Loucy (cell line): ENCODE data around the gene TMEM233.

ENCODE experiments used
- H2AFZ ChIP-seq: fragments of 200-600 bp; sonication (generic); 2 replicates; pipeline ENCODE4 v1.6.0; 2016; ENCODE audit warnings: antibody characterized with exemption, mild to moderate bottlenecking, low read length, moderate library complexity
- H3F3A ChIP-seq: fragments of 200-600 bp; 2 replicates; pipeline ENCODE4 v1.6.0; 2016; ENCODE audit warnings: antibody characterized with exemption, low read depth, mild to moderate bottlenecking
- H3K27me3 ChIP-seq: fragments of 200-600 bp; sonication (generic); 2 replicates; pipeline ENCODE4 v1.6.1; 2014; ENCODE audit warnings: low read length, mild to moderate bottlenecking; ENCODE audit not compliant: insufficient read depth, poor library complexity, severe bottlenecking
- H3K36me3 ChIP-seq: fragments of 200-600 bp; sonication (generic); 2 replicates; pipeline ENCODE4 v1.6.1; 2016; ENCODE audit warnings: low read length; ENCODE audit not compliant: insufficient read depth
- H3K4me1 ChIP-seq: fragments of 200-600 bp; sonication (generic); 2 replicates; pipeline ENCODE4 v1.5.1; 2014; ENCODE audit warnings: low read length, mild to moderate bottlenecking; ENCODE audit not compliant: insufficient read depth, poor library complexity, severe bottlenecking
- H3K4me2 ChIP-seq: fragments of 200-600 bp; sonication (generic); 2 replicates; pipeline ENCODE4 v1.6.0; 2014; ENCODE audit warnings: antibody characterized with exemption, low read length, low read depth, mild to moderate bottlenecking; ENCODE audit not compliant: poor library complexity, severe bottlenecking
- H3K4me3 ChIP-seq: fragments of 200-600 bp; sonication (generic); 2 replicates; pipeline ENCODE4 v1.5.1; 2014; ENCODE audit warnings: low read length, mild to moderate bottlenecking, mixed read lengths; ENCODE audit not compliant: poor library complexity, severe bottlenecking
- H3K79me2 ChIP-seq: fragments of 200-600 bp; sonication (generic); 2 replicates; pipeline ENCODE4 v1.6.1; 2014; ENCODE audit warnings: low read length; ENCODE audit not compliant: insufficient read depth
- H3K9ac ChIP-seq: fragments of 200-600 bp; sonication (generic); 2 replicates; pipeline ENCODE4 v1.6.0; 2014; ENCODE audit warnings: mild to moderate bottlenecking, low read depth, low read length, moderate library complexity; ENCODE audit not compliant: poor library complexity, severe bottlenecking
- H3K9me2 ChIP-seq: fragments of 200-600 bp; sonication (generic); replicated peaks from 2 replicates; pipeline ENCODE4 v1.6.1; 2016; ENCODE audit warnings: low read depth, low read length, mixed read lengths
- H3K9me3 ChIP-seq: fragments of 200-600 bp; sonication (generic); 2 replicates; pipeline ENCODE4 v1.6.1; 2014; ENCODE audit warnings: mild to moderate bottlenecking, antibody characterized with exemption, low read length, low read depth; ENCODE audit not compliant: insufficient read depth
- H4K20me1 ChIP-seq: fragments of 200-600 bp; sonication (generic); 2 replicates; pipeline ENCODE4 v1.6.0; 2014; ENCODE audit warnings: antibody characterized with exemption, low read length, mild to moderate bottlenecking; ENCODE audit not compliant: insufficient read depth, poor library complexity, severe bottlenecking
- EZH2phosphoT487 ChIP-seq: fragments of 200-600 bp; IDR thresholded peaks from 2 replicates; pipeline ENCODE4 v1.6.1; 2018; ENCODE audit warnings: antibody characterized with exemption, mild to moderate bottlenecking, moderate library complexity, borderline replicate concordance
- TF ChIP-seq, protein P1 (sequence below): fragments of 200-600 bp; sonication (generic); conservative IDR thresholded peaks from 2 replicates; pipeline ENCODE4 v1.5.1; 2014; ENCODE audit warnings: mild to moderate bottlenecking, antibody characterized with exemption, low read length

The TMEM233 gene

GRCh38 chr12:119683413-119683812 is 89.8 kb downstream of the TMEM233 start:
- Histone ChIP-seq H3K4me1 (no peaks in the 10 kb centered on the region), H3K27me3 (no peaks in the 10 kb centered on the region), H4K20me1 (no peaks in the 10 kb centered on the region), H3K4me3 (no peak overlapping the region), H3K4me2 (no peak overlapping the region), H3K79me2 (no peaks in the 10 kb centered on the region), H3K9me2 (no peaks in the 10 kb centered on the region), H3F3A (no peaks in the 10 kb centered on the region), H3K9me3 (no peaks in the 10 kb centered on the region), H3K9ac (no peak overlapping the region), H3K36me3 (peaks cover 68% of the 10 kb centered on the region; the same call in 1 of the 2 replicates), H2AFZ (no peak overlapping the region)
- no peak for TF ChIP-seq EZH2phosphoT487
- TF ChIP-seq, protein P1, sequence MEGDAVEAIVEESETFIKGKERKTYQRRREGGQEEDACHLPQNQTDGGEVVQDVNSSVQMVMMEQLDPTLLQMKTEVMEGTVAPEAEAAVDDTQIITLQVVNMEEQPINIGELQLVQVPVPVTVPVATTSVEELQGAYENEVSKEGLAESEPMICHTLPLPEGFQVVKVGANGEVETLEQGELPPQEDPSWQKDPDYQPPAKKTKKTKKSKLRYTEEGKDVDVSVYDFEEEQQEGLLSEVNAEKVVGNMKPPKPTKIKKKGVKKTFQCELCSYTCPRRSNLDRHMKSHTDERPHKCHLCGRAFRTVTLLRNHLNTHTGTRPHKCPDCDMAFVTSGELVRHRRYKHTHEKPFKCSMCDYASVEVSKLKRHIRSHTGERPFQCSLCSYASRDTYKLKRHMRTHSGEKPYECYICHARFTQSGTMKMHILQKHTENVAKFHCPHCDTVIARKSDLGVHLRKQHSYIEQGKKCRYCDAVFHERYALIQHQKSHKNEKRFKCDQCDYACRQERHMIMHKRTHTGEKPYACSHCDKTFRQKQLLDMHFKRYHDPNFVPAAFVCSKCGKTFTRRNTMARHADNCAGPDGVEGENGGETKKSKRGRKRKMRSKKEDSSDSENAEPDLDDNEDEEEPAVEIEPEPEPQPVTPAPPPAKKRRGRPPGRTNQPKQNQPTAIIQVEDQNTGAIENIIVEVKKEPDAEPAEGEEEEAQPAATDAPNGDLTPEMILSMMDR, result no peak

DNA sequence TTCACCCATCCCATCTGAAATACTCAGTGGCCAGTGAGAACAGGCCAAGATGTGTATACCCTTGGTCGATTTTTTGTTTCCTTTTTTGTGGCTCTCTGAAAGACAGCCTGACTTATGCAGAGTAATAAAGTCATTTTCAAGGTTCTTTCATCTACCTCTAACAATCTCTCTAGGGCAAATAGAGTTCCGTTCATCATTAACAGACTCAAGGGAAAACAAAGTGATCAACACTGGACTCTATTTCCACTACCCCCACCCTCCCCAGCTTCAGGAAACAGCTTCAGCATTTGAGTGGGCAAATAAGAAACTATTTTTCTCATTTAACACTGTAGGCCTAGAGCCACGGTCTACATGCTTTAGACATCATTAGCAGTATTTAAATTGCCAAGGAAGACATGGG is 90.2 kb downstream of the TMEM233 start:
- H4K20me1 ChIP-seq, result no peaks in the 10 kb centered on the region
- no peak overlapping the region for H2AFZ ChIP-seq
- no peaks in the 10 kb centered on the region for H3F3A ChIP-seq
- H3K79me2 ChIP-seq, result no peaks in the 10 kb centered on the region
- no peak overlapping the region for H3K9ac ChIP-seq
- no peak overlapping the region for H3K4me2 ChIP-seq
- no peaks in the 10 kb centered on the region for H3K9me2 ChIP-seq
- H3K36me3 ChIP-seq, result peaks cover 68% of the 10 kb centered on the region; the same call in 1 of the 2 replicates
- no peak for TF ChIP-seq EZH2phosphoT487
- TF ChIP-seq, protein P1, result no peak
- H3K27me3 ChIP-seq, result no peaks in the 10 kb centered on the region
- no peaks in the 10 kb centered on the region for H3K4me1 ChIP-seq
- H3K9me3 ChIP-seq, result no peaks in the 10 kb centered on the region
- no peak overlapping the region for H3K4me3 ChIP-seq

- no peak overlapping the region for H3K4me2 ChIP-seq
- H2AFZ ChIP-seq, result no peak overlapping the region
- H3K9me2 ChIP-seq, result no peaks in the 10 kb centered on the region
- no peaks in the 10 kb centered on the region for H3K4me1 ChIP-seq
- H3K79me2 ChIP-seq, result no peaks in the 10 kb centered on the region
- H3K4me3 ChIP-seq, result no peak overlapping the region
- no peaks in the 10 kb centered on the region for H3F3A ChIP-seq
- peaks cover 60% of the 10 kb centered on the region; the same call in 1 of the 2 replicates for H3K36me3 ChIP-seq
- H3K27me3 ChIP-seq, result no peaks in the 10 kb centered on the region
- H3K9me3 ChIP-seq, result no peaks in the 10 kb centered on the region
- no peaks in the 10 kb centered on the region for H4K20me1 ChIP-seq
- no peak overlapping the region for H3K9ac ChIP-seq
- no peak for TF ChIP-seq EZH2phosphoT487
- TF ChIP-seq, protein P1, result no peak
Measured at GRCh38 chr12:119684711-119685369, 91.3 kb downstream of the TMEM233 start.
